ES-I3 (cell line): Measurements from ENCODE around the gene LAMB1.

ENCODE experiments used
- H3K36me3 ChIP-seq: 2 replicates; pipeline ENCODE4 v1.6.1; 2013; ENCODE audit warnings: mild to moderate bottlenecking, low read length, control low read depth, moderate library complexity; ENCODE audit not compliant: insufficient read depth
- H3K4me1 ChIP-seq: 2 replicates; pipeline ENCODE4 v1.6.1; 2013; ENCODE audit warnings: mild to moderate bottlenecking, control low read depth, low read length; ENCODE audit not compliant: insufficient read depth
- H3K9ac ChIP-seq: 2 replicates; pipeline ENCODE4 v1.6.1; 2013; ENCODE audit warnings: low read depth, mild to moderate bottlenecking, low read length, moderate library complexity
- H3K9me3 ChIP-seq: 2 replicates; pipeline ENCODE4 v1.6.1; 2013; ENCODE audit warnings: mild to moderate bottlenecking, low read length, moderate library complexity; ENCODE audit not compliant: control insufficient read depth, insufficient read depth

Gene LAMB1

GRCh38 chr7:107876916-107877315 lies 126.0 kb downstream of the LAMB1 start:
- no peak overlapping the region for H3K9ac ChIP-seq
- no peaks in the 10 kb centered on the region for H3K4me1 ChIP-seq
- H3K9me3 ChIP-seq = no peaks in the 10 kb centered on the region
- H3K36me3 ChIP-seq = no peaks in the 10 kb centered on the region

GRCh38 chr7:107874605-107875446 lies 128.1 kb downstream of the LAMB1 start:
- Histone ChIP-seq H3K9me3 (no peaks in the 10 kb centered on the region), H3K36me3 (no peaks in the 10 kb centered on the region), H3K4me1 (no peaks in the 10 kb centered on the region), H3K9ac (no peak overlapping the region)

- Histone ChIP-seq H3K9ac (no peak overlapping the region), H3K36me3 (no peaks in the 10 kb centered on the region), H3K4me1 (no peaks in the 10 kb centered on the region), H3K9me3 (no peaks in the 10 kb centered on the region)
These were observed 128.8 kb downstream of the LAMB1 start for GRCh38 chr7:107874111-107874510.
